OCI-LY7 (cell line): Measurements from ENCODE around the gene HACD2. TPM values are rescaled to one million over a fixed set of nuclear protein-coding genes. Genes with fewer than 3 reads are reported as not detected.
"Not testable (repeated sequence)": the region's sequence is repeated elsewhere in the genome, so short reads cannot be mapped to it uniquely, and the experiment has no call there.

Source experiments
- BruUV-seq: library from RNA; stranded (reverse); fragments of 400-500 nt; replicated peaks from 2 replicates; lab custom pipeline; 2021; lab: Mats Ljungman, UMichigan
- CTCF ChIA-PET: fragments of 300-600 bp; sonication (Branson Sonifier 250); formaldehyde crosslinking; loops from one replicate; lab custom pipeline; 2022; ENCODE audit warnings: antibody characterized with exemption; ENCODE audit not compliant: unreplicated experiment; lab: Charles Lee
- POLR2A ChIA-PET: fragments of 300-600 bp; sonication (Branson Sonifier 250); formaldehyde crosslinking; loops from one replicate; lab custom pipeline; 2022; ENCODE audit warnings: antibody characterized with exemption; lab: Charles Lee
- DNase-seq: peaks from one replicate; pipeline ENCODE4 v3.0.0-alpha.2; 2015; ENCODE audit warnings: low spot score
- H2AFZ ChIP-seq: fragments of 200-600 bp; sonication (generic), shearing (Covaris generic); 2 replicates; pipeline ENCODE4 v1.6.1; 2014; ENCODE audit warnings: mild to moderate bottlenecking, antibody characterized with exemption, low read length, moderate library complexity
- H3K27ac ChIP-seq: fragments of 200-600 bp; sonication (generic); 2 replicates; pipeline ENCODE4 v1.5.1; 2014; ENCODE audit warnings: mixed run types, low read depth, mild to moderate bottlenecking, moderate library complexity, low read length, inconsistent platforms; ENCODE audit not compliant: poor library complexity, severe bottlenecking
- H3K36me3 ChIP-seq: fragments of 200-600 bp; sonication (generic); 2 replicates; pipeline ENCODE4 v1.6.1; 2014; ENCODE audit warnings: mild to moderate bottlenecking, antibody characterized with exemption, low read length, moderate library complexity, mixed read lengths; ENCODE audit not compliant: insufficient read depth
- H3K4me1 ChIP-seq: fragments of 200-600 bp; sonication (generic); 2 replicates; pipeline ENCODE4 v1.5.1; 2014; ENCODE audit warnings: mild to moderate bottlenecking, low read length; ENCODE audit not compliant: insufficient read depth, poor library complexity, severe bottlenecking
- H3K4me2 ChIP-seq: fragments of 200-600 bp; sonication (generic); 2 replicates; pipeline ENCODE4 v1.6.1; 2014; ENCODE audit warnings: mild to moderate bottlenecking, low read length
- H3K4me3 ChIP-seq: fragments of 200-600 bp; sonication (generic); 2 replicates; pipeline ENCODE4 v1.5.1; 2014; ENCODE audit warnings: mild to moderate bottlenecking, low read depth, low read length; ENCODE audit not compliant: poor library complexity, severe bottlenecking
- H3K79me2 ChIP-seq: fragments of 200-600 bp; sonication (generic); 2 replicates; pipeline ENCODE4 v1.6.1; 2016; ENCODE audit warnings: low read depth, mild to moderate bottlenecking, low read length, moderate library complexity, mixed read lengths; ENCODE audit not compliant: insufficient read depth
- H3K9me2 ChIP-seq: fragments of 200-600 bp; sonication (generic); 2 replicates; pipeline ENCODE4 v1.6.1; 2016; ENCODE audit warnings: mild to moderate bottlenecking, low read length, mixed read lengths; ENCODE audit not compliant: insufficient read depth
- H3K9me3 ChIP-seq: fragments of 200-600 bp; sonication (generic); 2 replicates; pipeline ENCODE4 v1.6.1; 2014; ENCODE audit warnings: mild to moderate bottlenecking, mixed run types, low read length, mixed read lengths
- H4K20me1 ChIP-seq: fragments of 200-600 bp; sonication (generic); 2 replicates; pipeline ENCODE4 v1.6.1; 2014; ENCODE audit warnings: mild to moderate bottlenecking, antibody characterized with exemption, low read length, moderate library complexity, mixed read lengths; ENCODE audit not compliant: insufficient read depth
- EZH2phosphoT487 ChIP-seq: fragments of 200-600 bp; sonication (generic); IDR thresholded peaks from 2 replicates; pipeline ENCODE4 v1.6.1; 2018; ENCODE audit warnings: low read depth, borderline replicate concordance, mild to moderate bottlenecking, mixed run types, antibody characterized with exemption, low read length, moderate library complexity, mixed read lengths
- intact Hi-C: fragments of 100-400 bp; cut with micrococcal nuclease; formaldehyde crosslinking; loops from one replicate; pipeline ENCODE4 v1.10.0; 2022; ENCODE audit not compliant: unreplicated experiment
- total RNA-seq, 2 experiments: library from RNA; depleted of rRNA in 1 of 2; stranded (reverse); fragments of >200 nt in 1 of 2; shearing (Covaris generic) in 1 of 2; gene quantifications; 2 replicates each; pipeline ENCODE4 v1.2.3, GENCODE V29; 2014 to 2022
- TF ChIP-seq, protein P1 (sequence below): fragments of 200-600 bp; sonication (generic); conservative IDR thresholded peaks from 2 replicates; pipeline ENCODE4 v1.5.1; 2014; ENCODE audit warnings: mild to moderate bottlenecking, antibody characterized with exemption, low read length, moderate library complexity, mixed read lengths

HACD2 gene
- total RNA-seq, 2 experiments from 2014 or later, result 10.2 to 22.5 TPM

DNA sequence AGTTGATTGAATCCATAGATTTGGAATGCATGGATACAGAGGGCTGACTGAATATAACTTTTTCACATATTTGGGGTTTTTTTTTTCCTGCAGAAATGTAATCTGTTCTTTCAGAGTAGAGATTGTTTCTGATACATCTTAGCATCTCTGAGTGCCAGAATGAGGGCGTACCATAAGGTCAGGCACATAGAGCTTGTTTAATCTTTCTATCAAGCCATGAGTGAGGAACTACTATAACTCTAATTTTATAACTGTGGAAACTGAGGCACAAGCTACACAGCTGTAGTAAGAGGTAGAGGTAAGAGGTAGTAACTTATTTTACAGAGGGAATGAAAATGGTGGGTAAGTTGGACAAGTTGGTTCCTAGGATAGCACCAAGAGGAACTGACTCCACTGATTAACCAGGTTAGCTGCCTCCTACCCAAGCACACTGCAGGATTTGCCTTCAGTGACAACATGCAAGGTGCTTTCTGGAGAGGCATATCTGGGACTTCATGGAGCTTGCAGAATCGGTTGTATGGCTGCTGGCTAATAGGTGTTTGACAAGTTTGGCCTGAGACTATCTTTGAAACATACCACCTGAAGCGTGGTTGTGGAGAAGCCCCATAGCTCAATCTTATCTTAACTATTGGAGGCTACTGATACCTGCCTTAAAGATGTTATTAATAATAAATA, 23.5 kb upstream of the HACD2 start:
- H3K4me3 ChIP-seq, result no peak overlapping the region
- POLR2A ChIA-PET, result interaction anchor here (0.7 kb wide), 1 partner anchor 796 kb away, joined by 3 read pairs; no protein-coding TSS in a partner anchor
- peaks cover 20% of the 10 kb centered on the region for H3K4me1 ChIP-seq
- H3K9me2 ChIP-seq, result no peaks in the 10 kb centered on the region
- H3K79me2 ChIP-seq, result 0 out of 2 replicates have a peak, but pooled peaks cover 4% of the 10 kb centered on the region
- H3K9me3 ChIP-seq, result no peaks in the 10 kb centered on the region
- H3K27ac ChIP-seq, result no peak overlapping the region
- BruUV-seq, result no TSS peak
- intact Hi-C loops, result no loop called here
- no peaks in the 10 kb centered on the region for H4K20me1 ChIP-seq
- CTCF ChIA-PET, result no interaction called here
- H2AFZ ChIP-seq, result no peak overlapping the region
- no peak for TF ChIP-seq EZH2phosphoT487
- TF ChIP-seq, protein P1, sequence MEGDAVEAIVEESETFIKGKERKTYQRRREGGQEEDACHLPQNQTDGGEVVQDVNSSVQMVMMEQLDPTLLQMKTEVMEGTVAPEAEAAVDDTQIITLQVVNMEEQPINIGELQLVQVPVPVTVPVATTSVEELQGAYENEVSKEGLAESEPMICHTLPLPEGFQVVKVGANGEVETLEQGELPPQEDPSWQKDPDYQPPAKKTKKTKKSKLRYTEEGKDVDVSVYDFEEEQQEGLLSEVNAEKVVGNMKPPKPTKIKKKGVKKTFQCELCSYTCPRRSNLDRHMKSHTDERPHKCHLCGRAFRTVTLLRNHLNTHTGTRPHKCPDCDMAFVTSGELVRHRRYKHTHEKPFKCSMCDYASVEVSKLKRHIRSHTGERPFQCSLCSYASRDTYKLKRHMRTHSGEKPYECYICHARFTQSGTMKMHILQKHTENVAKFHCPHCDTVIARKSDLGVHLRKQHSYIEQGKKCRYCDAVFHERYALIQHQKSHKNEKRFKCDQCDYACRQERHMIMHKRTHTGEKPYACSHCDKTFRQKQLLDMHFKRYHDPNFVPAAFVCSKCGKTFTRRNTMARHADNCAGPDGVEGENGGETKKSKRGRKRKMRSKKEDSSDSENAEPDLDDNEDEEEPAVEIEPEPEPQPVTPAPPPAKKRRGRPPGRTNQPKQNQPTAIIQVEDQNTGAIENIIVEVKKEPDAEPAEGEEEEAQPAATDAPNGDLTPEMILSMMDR, result no peak
- no peak overlapping the region for H3K4me2 ChIP-seq
- DNase-seq, result no peak
- H3K36me3 ChIP-seq, result peaks cover 32% of the 10 kb centered on the region

DNA sequence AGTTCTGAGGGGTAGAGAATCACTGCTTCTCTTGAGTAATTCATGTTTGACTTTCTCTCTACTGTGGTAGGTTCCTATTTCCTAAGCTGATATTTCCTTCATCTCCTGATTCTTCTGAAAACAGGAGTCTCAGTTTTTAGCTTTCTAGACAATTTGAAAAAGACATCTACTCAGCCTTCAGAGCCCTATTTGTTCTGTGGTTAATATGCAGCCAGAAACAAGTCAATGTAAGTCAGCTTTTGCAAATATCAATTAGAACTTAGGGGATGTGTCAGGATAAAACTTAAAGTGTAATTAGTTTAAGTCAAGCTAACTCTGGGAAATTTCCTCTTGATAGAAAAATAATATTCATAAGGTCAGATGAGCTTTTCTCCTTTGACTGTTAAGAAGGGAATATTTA, 21.7 kb upstream of the HACD2 start:
- intact Hi-C loops, result no loop called here
- no peaks in the 10 kb centered on the region for H4K20me1 ChIP-seq
- no peak overlapping the region for H3K4me2 ChIP-seq
- no peak for DNase-seq
- ChIA-PET CTCF (no interaction called here), POLR2A (interaction anchor here (0.6 kb wide), 1 partner anchor 16 kb away, joined by 4 read pairs; no protein-coding TSS in a partner anchor)
- BruUV-seq, result no TSS peak
- H3K27ac ChIP-seq, result no peak overlapping the region
- no peaks in the 10 kb centered on the region for H3K9me3 ChIP-seq
- no peaks in the 10 kb centered on the region for H3K9me2 ChIP-seq
- H2AFZ ChIP-seq, result no peak overlapping the region
- peaks cover 16% of the 10 kb centered on the region; the same call in 1 of the 2 replicates for H3K36me3 ChIP-seq
- H3K79me2 ChIP-seq, result 0 out of 2 replicates have a peak, but pooled peaks cover 4% of the 10 kb centered on the region
- peaks cover 20% of the 10 kb centered on the region for H3K4me1 ChIP-seq
- TF ChIP-seq, protein P1, result no peak
- no peak for TF ChIP-seq EZH2phosphoT487
- H3K4me3 ChIP-seq, result no peak overlapping the region

DNA sequence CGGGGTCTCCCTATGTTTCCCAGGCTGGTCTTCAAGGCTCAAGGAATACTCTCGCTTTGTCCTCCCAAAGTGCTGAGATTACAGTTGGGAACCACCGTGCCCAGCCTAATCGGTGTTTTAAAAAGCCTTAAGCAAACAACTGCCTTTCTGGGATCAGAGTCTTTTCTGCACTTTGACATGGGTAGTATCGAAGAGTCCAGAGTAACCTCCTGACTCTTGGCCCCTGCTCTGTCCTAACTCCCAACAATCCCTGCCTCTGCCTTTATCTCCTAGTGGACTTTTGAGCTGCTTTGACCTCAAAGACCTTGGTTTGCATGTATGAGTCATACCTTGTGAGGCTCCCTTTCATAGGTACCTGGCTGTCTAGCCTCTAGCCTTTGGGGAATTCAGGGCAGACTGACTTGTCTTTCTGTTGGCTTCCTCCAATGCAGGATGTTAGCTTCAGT, 21.0 kb upstream of the HACD2 start:
- Histone ChIP-seq H3K4me2 (no peak overlapping the region), H4K20me1 (no peaks in the 10 kb centered on the region), H3K79me2 (0 out of 2 replicates have a peak, but pooled peaks cover 4% of the 10 kb centered on the region), H3K4me3 (no peak overlapping the region), H3K36me3 (peaks cover 16% of the 10 kb centered on the region; the same call in 1 of the 2 replicates), H3K27ac (no peak overlapping the region), H3K9me3 (no peaks in the 10 kb centered on the region), H3K9me2 (no peaks in the 10 kb centered on the region), H2AFZ (no peak overlapping the region), H3K4me1 (peaks cover 17% of the 10 kb centered on the region)
- DNase-seq, result peak; percentile 13
- TF ChIP-seq EZH2phosphoT487, result no peak
- TF ChIP-seq, protein P1, result no peak
- intact Hi-C loops, result no loop called here
- BruUV-seq, result no TSS peak
- CTCF ChIA-PET, result no interaction called here
- POLR2A ChIA-PET, result no interaction called here

DNA sequence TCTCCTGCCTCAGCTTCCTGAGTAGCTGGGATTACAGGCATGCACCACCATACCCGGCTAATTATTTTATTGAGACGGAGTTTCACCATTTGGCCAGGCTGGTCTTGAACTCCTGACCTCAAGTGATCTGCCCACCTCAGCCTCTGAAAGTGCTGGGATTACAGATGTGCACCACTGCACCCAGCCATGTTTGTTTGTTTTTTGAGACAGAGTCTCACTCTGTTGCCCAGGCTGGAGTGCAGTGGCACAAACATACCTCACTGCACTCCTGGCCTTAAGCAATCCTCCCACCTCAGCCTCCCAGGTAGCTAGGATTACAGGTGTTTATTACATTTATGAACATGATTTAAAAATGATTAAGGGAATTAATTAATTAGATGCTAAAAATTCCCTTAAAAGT, 18.3 kb upstream of the HACD2 start:
- POLR2A ChIA-PET, H3K27ac ChIP-seq, CTCF ChIA-PET, H4K20me1 ChIP-seq, BruUV-seq, H3K9me2 ChIP-seq, H3K4me1 ChIP-seq, H2AFZ ChIP-seq, intact Hi-C loops, H3K4me2 ChIP-seq, H3K4me3 ChIP-seq, DNase-seq, H3K9me3 ChIP-seq, H3K79me2 ChIP-seq: not testable (repeated sequence)
- peaks cover 11% of the 10 kb centered on the region for H3K36me3 ChIP-seq
